Activated gamma-delta T cell treated with Interleukin-2 at 50 U/mL for 16 hours (primary cell): ENCODE data around the gene PKIG.
A peak's percentile ranks its signal among the peaks of the same experiment; 100 is the strongest.

Experiments used
- DNase-seq: peaks from one replicate; pipeline ENCODE4 v3.0.0-alpha.2; 2020

PKIG gene

GRCh38 chr20:44621939-44622338 is 39.6 kb downstream of the PKIG start:
- no peak for DNase-seq

DNA sequence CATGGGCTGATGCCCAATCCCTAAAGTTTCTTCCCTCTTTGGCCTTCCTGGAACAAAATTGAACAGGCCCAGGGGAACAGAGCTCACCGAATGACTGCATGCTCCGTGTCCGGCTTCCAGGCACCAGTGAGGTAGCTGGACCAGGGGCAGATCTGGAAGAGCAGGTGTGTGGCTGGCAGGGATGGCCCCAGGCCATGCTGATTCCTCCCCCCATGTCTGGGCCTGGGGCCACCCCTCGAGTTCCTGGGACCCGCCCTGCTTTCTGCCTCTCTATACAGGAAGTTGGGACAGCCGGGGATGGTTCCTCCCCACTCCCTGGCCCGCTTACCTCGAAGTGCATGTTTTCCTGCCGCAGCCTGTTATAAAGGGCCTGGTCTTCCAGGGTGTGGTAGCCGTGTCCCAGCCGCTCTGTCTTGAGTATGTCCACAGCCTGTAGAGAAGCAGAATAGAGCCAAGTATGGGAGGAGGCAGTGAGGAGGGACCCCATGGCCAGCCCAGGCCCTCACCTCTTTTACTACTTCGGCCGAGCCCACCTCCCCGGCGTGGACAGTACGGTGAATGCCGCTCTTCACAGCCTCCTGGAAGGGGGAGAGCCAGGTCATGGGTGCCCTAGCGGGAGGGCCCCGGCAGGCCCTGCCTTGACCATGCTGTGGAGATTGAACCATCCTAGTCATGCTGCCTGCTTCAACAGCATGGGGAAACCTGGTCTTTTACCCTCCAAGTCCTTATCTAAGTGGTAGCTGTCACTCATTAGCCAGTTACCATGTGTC is 40.3 kb downstream of the PKIG start:
- DNase-seq, result no peak

- DNase-seq, result no peak
These were observed 41.8 kb downstream of the PKIG start for GRCh38 chr20:44624152-44624551.

- DNase-seq, result no peak
These were observed 42.4 kb downstream of the PKIG start for GRCh38 chr20:44624743-44625271.

GRCh38 chr20:44625361-44625760 is 43.0 kb downstream of the PKIG start:
- DNase-seq, result no peak

- DNase-seq, result no peak
These were observed 43.9 kb downstream of the PKIG start for GRCh38 chr20:44626278-44626677.

- no peak for DNase-seq
These were observed 45.1 kb downstream of the PKIG start for GRCh38 chr20:44627364-44628010.

GRCh38 chr20:44629017-44629385 is 46.6 kb downstream of the PKIG start:
- no peak for DNase-seq

DNA sequence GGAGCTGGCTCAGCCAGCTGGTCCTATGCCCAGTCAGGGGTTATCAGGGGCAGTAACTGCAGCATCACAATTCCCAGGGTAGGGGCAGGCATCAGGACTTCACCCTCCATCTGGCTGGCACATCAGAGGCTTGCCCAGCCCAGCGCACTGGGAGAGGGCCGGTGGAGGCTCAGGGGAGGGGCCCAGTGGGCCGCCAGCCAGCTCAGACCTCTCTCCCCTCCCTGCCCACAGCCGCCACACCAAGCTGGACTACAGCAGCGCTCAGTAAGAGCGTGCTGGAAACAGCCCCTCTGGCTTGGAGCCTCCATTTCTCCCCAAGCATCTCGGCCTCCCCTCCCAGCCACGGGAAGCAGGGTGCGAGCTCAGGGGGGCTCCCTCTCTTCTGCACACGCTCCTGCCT is 47.2 kb downstream of the PKIG start:
- DNase-seq, result no peak

- DNase-seq, result no peak
These were observed 47.9 kb downstream of the PKIG start for GRCh38 chr20:44630297-44630696.

DNA sequence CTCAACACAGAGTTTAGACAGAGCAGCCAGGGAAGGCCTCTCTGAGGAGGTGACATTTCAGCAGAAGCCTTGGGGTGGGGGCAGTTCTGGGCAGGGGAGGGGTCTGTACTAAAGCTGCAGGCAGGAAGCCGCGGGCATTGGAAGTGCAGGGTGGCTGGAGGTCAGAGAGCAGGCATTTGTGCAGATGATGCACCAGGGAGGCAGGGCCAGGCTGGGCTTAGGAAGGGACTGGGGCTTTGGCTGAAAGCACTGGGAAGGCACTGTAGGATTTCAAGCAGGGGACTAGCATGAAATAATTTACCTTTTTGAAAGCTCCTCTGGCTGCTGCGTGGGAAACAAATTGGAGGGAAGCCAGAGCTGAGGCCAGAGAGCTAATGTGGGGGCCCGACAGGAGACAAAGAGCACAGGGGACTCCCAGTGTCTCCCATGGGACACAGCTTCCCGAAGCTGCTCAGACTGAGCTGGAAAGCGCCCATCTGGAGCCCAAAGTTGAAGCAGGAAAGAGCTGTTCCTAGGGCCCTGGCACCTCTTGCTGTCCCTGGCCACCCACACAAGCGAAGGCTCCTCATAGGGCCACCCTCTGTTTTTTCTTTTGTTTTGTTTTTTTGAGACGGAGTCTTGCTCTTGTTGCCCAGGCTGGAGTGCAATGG is 49.8 kb downstream of the PKIG start:
- no peak for DNase-seq

DNA sequence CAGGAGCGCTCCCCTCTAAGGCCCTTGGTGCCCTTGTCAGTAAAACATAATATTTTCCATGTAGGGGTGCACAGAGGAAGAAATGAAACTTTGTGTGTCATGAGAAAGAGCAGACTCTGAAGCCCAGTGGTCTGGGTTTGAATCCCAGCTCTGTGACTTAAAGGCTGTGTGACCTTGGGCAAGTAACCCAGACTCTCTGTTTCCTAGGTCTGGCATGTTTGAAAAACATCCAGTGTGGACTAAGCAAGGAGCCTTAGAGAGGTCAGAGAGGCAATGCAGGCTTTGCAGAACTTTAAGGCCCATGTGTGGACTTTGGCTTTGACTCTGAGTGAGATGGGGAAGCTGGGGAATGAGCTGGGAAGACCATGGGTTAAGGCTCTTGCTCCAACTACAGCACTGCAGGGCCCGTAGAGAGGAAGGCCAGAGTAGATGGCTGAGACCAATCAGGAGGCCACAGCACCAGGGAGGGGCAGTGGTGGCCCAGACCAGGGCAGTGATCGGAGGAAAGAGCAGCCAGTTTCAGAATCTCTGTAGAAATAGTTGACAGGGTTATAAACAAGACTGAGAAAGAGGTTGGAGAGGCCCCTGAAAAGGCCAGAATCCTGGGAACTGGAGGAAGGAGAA is 50.9 kb downstream of the PKIG start:
- no peak for DNase-seq

DNA sequence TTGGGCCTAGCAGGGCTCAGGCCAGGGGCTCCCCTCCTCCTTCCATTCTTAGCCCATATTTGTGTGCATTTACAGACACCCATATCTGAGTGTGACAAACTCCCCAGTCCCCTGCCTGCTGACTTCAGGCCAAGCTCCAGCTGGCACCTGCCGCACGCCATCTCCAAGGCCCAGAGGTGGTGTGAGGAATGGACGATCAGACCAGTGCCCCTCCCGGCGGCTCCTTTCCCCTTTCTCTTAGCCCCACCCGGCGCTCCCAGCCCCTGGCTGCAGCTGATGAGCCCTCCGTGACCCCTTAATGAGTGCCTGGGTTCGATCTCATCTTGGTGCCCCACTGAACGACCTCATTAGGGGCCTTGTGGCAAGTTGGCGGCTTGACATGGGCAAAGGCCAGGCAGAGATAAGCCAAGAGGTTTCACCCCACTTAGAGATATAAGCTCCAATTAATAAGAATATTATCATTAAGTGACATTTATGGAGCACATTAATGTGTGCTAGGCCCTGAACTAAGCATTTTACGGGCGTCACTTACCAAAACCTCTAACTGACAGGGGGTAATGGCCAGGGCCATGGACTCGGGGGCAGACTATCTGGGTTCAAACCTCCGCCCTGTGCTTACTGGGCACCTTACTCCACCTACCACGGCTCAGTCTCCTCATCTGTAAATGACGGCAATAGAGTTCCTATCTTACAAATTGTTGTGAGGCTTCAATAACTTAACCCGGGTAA is 51.7 kb downstream of the PKIG start:
- DNase-seq, result no peak

GRCh38 chr20:44635877-44636276 is 53.5 kb downstream of the PKIG start:
- DNase-seq, result no peak

GRCh38 chr20:44637042-44637441 is 54.7 kb downstream of the PKIG start:
- DNase-seq, result no peak

DNA sequence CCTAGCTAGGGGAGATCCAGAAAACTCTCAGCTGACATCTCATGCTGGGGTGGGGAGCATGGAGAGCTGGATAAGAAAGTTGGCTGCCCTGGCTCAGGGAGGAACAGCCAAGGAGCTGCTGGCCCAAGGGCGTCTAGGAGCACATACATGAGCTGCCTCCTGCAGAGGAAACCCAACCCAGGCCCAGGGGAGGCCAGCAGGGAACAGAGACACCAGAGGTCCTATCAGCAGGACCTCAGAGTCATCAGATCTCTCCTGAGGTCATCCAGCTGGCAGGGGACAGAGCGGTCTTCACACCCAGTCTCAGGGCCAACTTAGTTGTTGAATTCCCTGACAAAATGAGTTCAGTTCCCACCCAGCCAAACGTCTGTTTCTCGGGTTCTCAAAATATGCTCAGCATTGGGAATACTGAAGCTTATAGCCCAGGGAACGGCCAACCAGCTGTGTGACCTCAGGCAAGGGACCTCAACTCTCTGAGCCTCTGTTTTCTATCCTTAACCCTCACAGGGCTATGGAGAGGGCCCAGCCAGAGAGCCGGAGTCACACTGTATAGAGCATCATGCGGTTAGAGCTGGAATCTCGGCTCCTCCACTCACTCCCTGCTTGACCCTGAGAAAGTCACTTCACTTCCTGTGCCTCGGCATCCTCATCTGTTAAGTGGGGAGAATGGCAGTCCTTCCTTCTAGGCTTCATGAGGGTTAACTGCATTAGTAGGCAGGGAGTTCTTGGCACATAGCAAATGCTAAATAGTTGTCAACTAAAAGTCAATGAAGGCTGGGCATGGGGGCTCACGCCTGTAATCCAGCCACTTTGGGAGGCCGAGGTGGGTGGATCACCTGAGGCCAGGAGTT is 55.4 kb downstream of the PKIG start:
- no peak for DNase-seq

GRCh38 chr20:44640522-44640921 is 58.1 kb downstream of the PKIG start:
- DNase-seq, result no peak

DNA sequence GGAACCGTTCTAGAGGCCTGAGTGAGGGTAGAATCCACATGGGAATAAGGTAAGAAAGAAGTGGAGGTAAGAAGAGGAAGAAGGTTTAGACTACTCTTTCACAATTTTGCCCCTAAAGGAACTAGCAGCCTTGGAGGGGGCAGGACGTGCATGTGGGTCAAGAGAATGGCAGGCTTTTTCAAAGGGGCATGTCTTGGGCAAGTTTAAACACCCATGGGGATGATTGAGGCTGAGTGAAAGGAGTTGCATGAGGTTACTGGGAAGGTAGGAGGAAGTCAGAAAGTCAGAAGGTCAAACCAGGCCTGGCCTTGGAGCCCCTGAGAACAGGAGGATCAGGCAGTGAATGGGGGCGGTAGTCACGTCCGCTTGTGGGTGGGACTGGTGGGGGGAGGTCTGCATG is 58.9 kb downstream of the PKIG start:
- DNase-seq, result no peak

GRCh38 chr20:44642203-44643153 is 60.1 kb downstream of the PKIG start:
- DNase-seq, result peak; percentile 32

- DNase-seq, result no peak
These were observed 60.8 kb downstream of the PKIG start for GRCh38 chr20:44643154-44643519.
